ENCODE measurements around the gene TFF1.

Gene TFF1

GRCh38 chr21:42381347-42381984, 15.1 kb upstream of the TFF1 start:
- CTCF ChIA-PET = interaction anchor here (0.6 to 2.2 kb wide), 14 partner anchors 11 to 253 kb away, joined by 3 to 13 read pairs (median 4); partner anchors contain the start of gene UBASH3A
- H3K9me3 ChIP-seq (ENCODE audit: control insufficient read depth, insufficient read depth, low read depth, low read length) = no peaks in the 10 kb centered on the region
- POLR2A ChIA-PET = no interaction called here
- H3K36me3 ChIP-seq (ENCODE audit: control insufficient read depth in 2 of 2, insufficient read depth in 1 of 2, low read length in 2 of 2) = no peaks in the 10 kb centered on the region
- no peak overlapping the region for H3K27ac ChIP-seq (ENCODE audit: extremely low read depth, low read depth, low read length)
- no peaks in the 10 kb centered on the region for H3K4me1 ChIP-seq (ENCODE audit: control insufficient read depth, insufficient read depth, low read length)
- H3K4me3 ChIP-seq (ENCODE audit: low read depth, low read length) = no peak overlapping the region
- TF ChIP-seq ZNF791 (tag by site-specific recombination; IDR thresholded peaks at IDR 0.05) (no peak), HOXC10 (CRISPR knock-in tag; IDR thresholded peaks at IDR 0.05) (no peak), SP7 (tag by site-specific recombination; IDR thresholded peaks at IDR 0.05) (no peak), ZNF658 (tag by site-specific recombination; IDR thresholded peaks at IDR 0.05) (no peak), GFI1B (tag by site-specific recombination; IDR thresholded peaks at IDR 0.05) (no peak), ZBTB49 (tag by site-specific recombination; IDR thresholded peaks at IDR 0.05; ENCODE audit: low read depth) (no peak), SALL2 (tag by site-specific recombination; IDR thresholded peaks at IDR 0.05; ENCODE audit: borderline replicate concordance) (no peak), WT1 (tag by site-specific recombination; IDR thresholded peaks at IDR 0.05) (no peak), CTCF (tag by site-specific recombination; IDR thresholded peaks at IDR 0.05) (no peak), ZSCAN16 (tag by site-specific recombination; IDR thresholded peaks at IDR 0.05) (no peak), GLI4 (tag by site-specific recombination; IDR thresholded peaks at IDR 0.05) (no peak), ZBTB10 (tag by site-specific recombination; IDR thresholded peaks at IDR 0.05) (no peak), GLIS2 (tag by site-specific recombination; IDR thresholded peaks at IDR 0.05) (no peak), ZNF354C (tag by site-specific recombination; IDR thresholded peaks at IDR 0.05; ENCODE audit: borderline replicate concordance, low read depth) (no peak)
- TF ChIP-seq, protein P1, sequence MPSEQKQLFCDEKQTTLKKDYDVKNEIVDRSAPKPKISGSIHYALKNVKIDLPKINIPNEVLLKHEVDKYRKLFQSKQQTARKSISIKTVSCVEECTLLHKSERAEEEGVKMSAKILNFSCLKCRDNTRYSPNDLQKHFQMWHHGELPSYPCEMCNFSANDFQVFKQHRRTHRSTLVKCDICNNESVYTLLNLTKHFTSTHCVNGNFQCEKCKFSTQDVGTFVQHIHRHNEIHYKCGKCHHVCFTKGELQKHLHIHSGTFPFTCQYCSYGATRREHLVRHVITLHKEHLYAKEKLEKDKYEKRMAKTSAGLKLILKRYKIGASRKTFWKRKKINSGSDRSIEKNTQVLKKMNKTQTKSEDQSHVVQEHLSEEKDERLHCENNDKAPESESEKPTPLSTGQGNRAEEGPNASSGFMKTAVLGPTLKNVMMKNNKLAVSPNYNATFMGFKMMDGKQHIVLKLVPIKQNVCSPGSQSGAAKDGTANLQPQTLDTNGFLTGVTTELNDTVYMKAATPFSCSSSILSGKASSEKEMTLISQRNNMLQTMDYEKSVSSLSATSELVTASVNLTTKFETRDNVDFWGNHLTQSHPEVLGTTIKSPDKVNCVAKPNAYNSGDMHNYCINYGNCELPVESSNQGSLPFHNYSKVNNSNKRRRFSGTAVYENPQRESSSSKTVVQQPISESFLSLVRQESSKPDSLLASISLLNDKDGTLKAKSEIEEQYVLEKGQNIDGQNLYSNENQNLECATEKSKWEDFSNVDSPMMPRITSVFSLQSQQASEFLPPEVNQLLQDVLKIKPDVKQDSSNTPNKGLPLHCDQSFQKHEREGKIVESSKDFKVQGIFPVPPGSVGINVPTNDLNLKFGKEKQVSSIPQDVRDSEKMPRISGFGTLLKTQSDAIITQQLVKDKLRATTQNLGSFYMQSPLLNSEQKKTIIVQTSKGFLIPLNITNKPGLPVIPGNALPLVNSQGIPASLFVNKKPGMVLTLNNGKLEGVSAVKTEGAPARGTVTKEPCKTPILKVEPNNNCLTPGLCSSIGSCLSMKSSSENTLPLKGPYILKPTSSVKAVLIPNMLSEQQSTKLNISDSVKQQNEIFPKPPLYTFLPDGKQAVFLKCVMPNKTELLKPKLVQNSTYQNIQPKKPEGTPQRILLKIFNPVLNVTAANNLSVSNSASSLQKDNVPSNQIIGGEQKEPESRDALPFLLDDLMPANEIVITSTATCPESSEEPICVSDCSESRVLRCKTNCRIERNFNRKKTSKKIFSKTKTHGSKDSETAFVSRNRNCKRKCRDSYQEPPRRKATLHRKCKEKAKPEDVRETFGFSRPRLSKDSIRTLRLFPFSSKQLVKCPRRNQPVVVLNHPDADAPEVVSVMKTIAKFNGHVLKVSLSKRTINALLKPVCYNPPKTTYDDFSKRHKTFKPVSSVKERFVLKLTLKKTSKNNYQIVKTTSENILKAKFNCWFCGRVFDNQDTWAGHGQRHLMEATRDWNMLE (tag by site-specific recombination; conservative IDR thresholded peaks at IDR 0.05; ENCODE audit: low read depth) = no peak
- TF ChIP-seq, protein P2, sequence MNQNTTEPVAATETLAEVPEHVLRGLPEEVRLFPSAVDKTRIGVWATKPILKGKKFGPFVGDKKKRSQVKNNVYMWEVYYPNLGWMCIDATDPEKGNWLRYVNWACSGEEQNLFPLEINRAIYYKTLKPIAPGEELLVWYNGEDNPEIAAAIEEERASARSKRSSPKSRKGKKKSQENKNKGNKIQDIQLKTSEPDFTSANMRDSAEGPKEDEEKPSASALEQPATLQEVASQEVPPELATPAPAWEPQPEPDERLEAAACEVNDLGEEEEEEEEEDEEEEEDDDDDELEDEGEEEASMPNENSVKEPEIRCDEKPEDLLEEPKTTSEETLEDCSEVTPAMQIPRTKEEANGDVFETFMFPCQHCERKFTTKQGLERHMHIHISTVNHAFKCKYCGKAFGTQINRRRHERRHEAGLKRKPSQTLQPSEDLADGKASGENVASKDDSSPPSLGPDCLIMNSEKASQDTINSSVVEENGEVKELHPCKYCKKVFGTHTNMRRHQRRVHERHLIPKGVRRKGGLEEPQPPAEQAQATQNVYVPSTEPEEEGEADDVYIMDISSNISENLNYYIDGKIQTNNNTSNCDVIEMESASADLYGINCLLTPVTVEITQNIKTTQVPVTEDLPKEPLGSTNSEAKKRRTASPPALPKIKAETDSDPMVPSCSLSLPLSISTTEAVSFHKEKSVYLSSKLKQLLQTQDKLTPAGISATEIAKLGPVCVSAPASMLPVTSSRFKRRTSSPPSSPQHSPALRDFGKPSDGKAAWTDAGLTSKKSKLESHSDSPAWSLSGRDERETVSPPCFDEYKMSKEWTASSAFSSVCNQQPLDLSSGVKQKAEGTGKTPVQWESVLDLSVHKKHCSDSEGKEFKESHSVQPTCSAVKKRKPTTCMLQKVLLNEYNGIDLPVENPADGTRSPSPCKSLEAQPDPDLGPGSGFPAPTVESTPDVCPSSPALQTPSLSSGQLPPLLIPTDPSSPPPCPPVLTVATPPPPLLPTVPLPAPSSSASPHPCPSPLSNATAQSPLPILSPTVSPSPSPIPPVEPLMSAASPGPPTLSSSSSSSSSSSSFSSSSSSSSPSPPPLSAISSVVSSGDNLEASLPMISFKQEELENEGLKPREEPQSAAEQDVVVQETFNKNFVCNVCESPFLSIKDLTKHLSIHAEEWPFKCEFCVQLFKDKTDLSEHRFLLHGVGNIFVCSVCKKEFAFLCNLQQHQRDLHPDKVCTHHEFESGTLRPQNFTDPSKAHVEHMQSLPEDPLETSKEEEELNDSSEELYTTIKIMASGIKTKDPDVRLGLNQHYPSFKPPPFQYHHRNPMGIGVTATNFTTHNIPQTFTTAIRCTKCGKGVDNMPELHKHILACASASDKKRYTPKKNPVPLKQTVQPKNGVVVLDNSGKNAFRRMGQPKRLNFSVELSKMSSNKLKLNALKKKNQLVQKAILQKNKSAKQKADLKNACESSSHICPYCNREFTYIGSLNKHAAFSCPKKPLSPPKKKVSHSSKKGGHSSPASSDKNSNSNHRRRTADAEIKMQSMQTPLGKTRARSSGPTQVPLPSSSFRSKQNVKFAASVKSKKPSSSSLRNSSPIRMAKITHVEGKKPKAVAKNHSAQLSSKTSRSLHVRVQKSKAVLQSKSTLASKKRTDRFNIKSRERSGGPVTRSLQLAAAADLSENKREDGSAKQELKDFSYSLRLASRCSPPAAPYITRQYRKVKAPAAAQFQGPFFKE (tag by site-specific recombination; IDR thresholded peaks at IDR 0.05; ENCODE audit: borderline replicate concordance) = no peak
